Stimulated activated naive CD8-positive, alpha-beta T cell treated with anti-CD3 and anti-CD28 coated beads, Interleukin-15, Interleukin-2, amounts not matched to agents 100 ng/mL and 50 ng/mL, for 24 hours (primary cell): ENCODE data around the gene MECP2.
A peak's percentile ranks its signal among the peaks of the same experiment; 100 is the strongest.

Source experiments
- H3K27ac Mint-ChIP-seq: one replicate; pipeline ENCODE4 v1.8.0; 2021; ENCODE audit warnings: mild to moderate bottlenecking, mixed read lengths
- H3K27me3 Mint-ChIP-seq: one replicate; pipeline ENCODE4 v1.8.0; 2021; ENCODE audit warnings: mixed read lengths
- H3K36me3 Mint-ChIP-seq: one replicate; pipeline ENCODE4 v1.8.0; 2021; ENCODE audit warnings: low read depth, mixed read lengths
- H3K4me1 Mint-ChIP-seq: one replicate; pipeline ENCODE4 v1.8.0; 2021; ENCODE audit warnings: low read depth, mixed read lengths
- H3K4me3 Mint-ChIP-seq: one replicate; pipeline ENCODE4 v1.8.0; 2021; ENCODE audit warnings: mild to moderate bottlenecking, mixed read lengths
- H3K9me3 Mint-ChIP-seq: one replicate; pipeline ENCODE4 v1.8.0; 2021; ENCODE audit warnings: mixed read lengths

MECP2 gene

DNA sequence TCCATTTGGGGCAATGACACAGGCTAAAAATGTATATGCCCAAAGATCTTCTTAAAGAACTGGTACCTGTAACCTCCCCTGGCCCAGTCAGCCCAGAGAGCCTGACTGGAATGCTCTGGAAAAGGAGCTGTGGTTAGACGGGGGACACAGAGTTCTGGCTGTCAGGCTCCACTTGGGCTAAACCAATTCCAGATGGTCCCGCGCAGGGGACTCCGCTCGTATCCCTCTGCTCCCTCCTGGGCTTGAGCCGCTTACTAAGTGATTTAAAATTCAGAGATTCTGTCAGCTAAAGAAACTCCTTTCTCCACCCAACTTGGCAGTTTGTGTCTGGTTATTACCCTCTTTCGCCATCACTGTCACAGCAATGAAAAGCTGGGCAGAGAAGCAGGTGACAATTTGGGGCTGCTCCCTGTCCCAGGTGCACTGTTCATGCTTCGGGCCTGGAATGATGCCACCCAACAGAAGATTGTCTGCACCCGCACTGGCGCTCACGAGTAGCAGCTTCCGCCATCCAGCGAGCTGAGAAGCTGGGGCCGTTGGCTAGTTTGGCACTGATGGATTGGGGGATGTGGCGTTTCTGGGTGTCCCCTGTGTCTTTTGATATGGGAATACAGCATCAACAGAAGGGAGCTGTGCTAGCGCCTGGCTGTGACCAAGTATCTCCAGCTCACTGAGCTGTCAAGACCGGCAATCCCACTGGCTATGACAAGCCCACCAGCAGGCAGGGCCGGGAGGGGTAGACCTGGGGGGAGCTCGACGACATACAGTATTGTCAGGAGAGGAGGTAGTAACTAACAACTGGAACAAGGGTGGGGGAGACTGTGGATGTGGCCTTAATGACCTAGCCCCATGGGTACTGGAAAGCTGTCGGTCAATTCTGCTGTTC is 71.1 kb downstream of the MECP2 start:
- no peak overlapping the region for H3K27ac Mint-ChIP-seq
- H3K9me3 Mint-ChIP-seq = no peaks in the 10 kb centered on the region
- H3K4me3 Mint-ChIP-seq = no peak overlapping the region
- peaks cover 15% of the 10 kb centered on the region for H3K36me3 Mint-ChIP-seq
- H3K27me3 Mint-ChIP-seq = no peaks in the 10 kb centered on the region
- H3K4me1 Mint-ChIP-seq = peaks cover 5% of the 10 kb centered on the region

DNA sequence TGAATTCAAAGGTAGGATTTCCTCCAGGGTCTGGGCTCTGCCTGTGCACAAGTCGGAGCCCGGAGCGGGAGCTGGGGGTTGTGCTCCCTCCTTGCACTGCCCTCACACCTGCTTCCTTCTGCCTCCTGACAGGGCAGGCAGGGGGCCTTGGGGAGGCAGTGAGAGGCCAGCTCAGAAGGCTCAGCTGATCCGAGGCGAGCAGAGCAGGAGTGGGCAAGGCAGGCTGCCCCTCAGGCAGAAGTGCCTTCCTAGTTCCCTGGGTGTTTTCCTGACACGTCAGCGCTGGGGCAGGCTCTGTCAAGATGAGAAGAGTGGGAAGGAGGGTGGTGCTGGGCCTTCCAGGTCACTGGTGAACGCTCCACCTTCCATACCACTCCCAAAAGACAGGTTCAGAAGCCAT is 72.3 kb downstream of the MECP2 start:
- Mint-ChIP-seq H3K27ac (no peak overlapping the region), H3K9me3 (no peaks in the 10 kb centered on the region), H3K4me1 (peaks cover 11% of the 10 kb centered on the region), H3K36me3 (peaks cover 15% of the 10 kb centered on the region), H3K4me3 (no peak overlapping the region), H3K27me3 (no peaks in the 10 kb centered on the region)

DNA sequence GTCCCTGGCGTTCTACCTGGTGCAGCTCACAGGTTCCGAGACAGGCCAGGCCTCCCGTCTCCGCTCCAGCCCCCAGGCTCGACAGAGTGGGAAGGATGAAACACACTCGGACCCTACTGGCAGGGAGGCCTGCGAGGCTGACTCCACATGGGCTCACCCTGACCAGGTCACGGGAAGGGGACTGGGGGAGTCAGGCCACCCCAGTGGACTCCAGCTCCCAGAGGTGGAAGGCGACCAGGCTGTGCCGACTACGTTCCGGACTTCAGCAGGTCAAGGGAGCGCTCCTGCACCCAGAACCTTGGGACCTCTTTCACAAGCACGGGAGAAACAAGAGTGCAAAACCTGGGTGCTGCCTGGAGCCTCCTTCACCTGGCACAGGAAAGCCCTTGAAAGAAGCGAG is 73.2 kb downstream of the MECP2 start:
- H3K36me3 Mint-ChIP-seq = peaks cover 15% of the 10 kb centered on the region
- H3K27ac Mint-ChIP-seq = no peak overlapping the region
- no peaks in the 10 kb centered on the region for H3K27me3 Mint-ChIP-seq
- H3K9me3 Mint-ChIP-seq = no peaks in the 10 kb centered on the region
- H3K4me3 Mint-ChIP-seq = no peak overlapping the region
- H3K4me1 Mint-ChIP-seq = peaks cover 11% of the 10 kb centered on the region

DNA sequence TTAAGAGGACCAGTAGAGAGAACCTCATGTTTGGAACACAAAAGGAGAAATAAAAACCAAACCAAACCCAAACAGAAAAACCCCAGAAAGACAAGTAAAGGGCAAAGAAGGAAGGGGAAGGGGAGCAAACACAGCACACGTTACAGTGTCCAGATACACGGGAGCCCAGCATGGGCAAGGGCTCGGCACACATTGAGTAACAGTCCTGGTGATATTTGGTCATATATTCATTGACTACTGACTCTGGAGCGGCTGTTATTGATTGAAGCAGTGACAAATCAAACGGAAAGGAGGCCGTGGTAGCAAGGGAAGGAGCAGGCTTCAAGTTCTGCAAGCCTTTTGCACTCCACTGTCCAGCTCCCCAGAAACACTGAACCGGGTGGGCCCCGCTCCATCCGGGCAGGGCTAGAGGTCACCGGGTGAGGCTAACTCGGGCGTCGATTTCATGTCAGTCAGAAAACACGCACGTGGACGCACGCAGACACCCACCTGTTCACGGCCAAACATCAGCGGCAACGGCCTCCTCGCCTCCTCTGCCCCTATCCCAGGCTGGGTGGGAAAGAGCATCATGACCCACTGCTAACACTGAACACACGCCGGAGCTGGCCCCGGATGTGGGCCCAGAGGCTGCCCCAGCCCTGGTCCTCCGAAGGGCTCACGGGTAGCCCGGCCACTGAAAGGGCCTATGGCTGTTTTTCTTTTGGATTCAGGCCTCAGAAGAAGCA is 74.1 kb downstream of the MECP2 start:
- no peak overlapping the region for H3K27ac Mint-ChIP-seq
- H3K9me3 Mint-ChIP-seq = no peaks in the 10 kb centered on the region

DNA sequence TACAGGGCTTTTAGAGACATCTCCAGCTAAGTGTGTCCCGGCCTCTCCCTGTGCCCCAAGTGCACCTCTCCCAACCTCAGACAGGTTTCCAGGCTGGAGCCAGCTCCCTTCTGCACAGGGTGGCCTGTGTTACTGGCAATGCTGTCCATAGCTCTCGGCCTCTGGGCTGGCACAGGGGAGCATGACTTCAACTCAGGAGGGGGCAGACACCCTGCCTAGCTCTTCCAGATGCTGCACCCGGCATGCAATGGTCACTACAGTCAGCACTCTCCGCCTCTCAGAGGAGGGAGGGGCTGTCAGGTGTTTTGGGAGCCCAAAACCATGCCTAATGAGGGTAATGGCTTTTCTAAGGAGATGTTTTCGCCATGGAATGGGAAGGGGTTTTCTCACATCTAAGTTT is 75.4 kb downstream of the MECP2 start:
- Mint-ChIP-seq H3K27me3 (no peaks in the 10 kb centered on the region), H3K36me3 (no peaks in the 10 kb centered on the region), H3K4me3 (no peak overlapping the region), H3K9me3 (no peaks in the 10 kb centered on the region), H3K27ac (no peak overlapping the region), H3K4me1 (peaks cover 21% of the 10 kb centered on the region)

More for the DNA sequence above, 74.1 kb downstream of the MECP2 start:
- peaks cover 10% of the 10 kb centered on the region for H3K36me3 Mint-ChIP-seq
- peaks cover 15% of the 10 kb centered on the region for H3K4me1 Mint-ChIP-seq
- H3K27me3 Mint-ChIP-seq = no peaks in the 10 kb centered on the region
- no peak overlapping the region for H3K4me3 Mint-ChIP-seq

DNA sequence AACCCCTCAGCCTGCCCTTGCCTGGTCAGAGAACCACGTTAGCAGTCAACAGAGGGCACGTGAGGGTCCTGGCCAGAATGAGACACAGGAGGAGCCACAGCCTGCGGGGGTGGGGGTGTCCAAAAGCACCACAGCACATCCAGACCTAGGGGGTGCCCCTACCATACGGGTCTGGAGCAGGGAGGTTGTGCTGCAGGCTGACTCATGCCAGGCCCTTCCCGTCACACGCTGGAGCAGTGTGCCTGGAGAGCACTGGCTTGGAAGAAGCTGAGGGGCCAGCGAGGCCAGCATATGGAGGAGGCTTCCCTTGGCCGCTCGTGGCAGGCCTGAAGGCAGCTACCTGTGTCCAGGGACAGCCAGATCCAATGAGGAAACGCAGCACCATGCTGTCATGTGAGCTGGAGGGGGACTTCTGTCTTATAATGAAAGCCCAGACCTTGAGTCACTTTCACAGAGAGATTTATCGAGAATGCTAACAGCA is 76.3 kb downstream of the MECP2 start:
- Mint-ChIP-seq H3K36me3 (no peaks in the 10 kb centered on the region), H3K4me3 (peak overlapping the region; percentile 92), H3K9me3 (no peaks in the 10 kb centered on the region)

DNA sequence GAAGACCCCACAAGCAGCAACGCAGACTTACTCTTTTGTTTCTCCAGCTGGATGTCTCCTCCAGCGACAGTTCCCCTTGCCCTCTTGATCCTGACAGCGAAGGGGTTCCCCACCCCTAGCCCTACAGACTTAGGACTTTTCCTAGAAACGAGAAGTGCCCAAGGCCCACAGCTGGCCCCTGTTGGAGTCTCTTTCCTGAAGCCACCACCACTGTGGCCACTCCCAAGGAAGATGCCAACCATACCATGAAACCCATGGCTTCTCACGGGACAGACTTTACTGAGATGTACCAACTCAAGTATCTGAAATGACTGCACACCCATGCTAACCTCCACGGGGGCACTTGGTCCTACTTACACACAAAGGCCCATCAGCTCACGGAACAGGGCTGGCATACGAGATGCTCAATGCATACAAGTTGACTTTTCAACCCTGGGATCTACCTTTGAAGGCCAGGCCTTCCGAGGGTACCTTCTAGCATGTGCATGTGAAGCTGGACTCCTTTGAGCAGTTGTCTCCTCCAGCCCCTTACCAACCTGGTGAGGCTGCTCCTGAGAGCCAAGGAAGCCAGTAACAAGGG is 76.9 kb downstream of the MECP2 start:
- peak overlapping the region; percentile 92 for H3K4me3 Mint-ChIP-seq
- H3K4me1 Mint-ChIP-seq = peaks cover 25% of the 10 kb centered on the region
- peaks cover 5% of the 10 kb centered on the region for H3K36me3 Mint-ChIP-seq
- H3K27ac Mint-ChIP-seq = peak overlapping the region; percentile 95
- H3K9me3 Mint-ChIP-seq = no peaks in the 10 kb centered on the region
- no peaks in the 10 kb centered on the region for H3K27me3 Mint-ChIP-seq

More for the DNA sequence above, 76.3 kb downstream of the MECP2 start:
- no peaks in the 10 kb centered on the region for H3K27me3 Mint-ChIP-seq
- peaks cover 21% of the 10 kb centered on the region for H3K4me1 Mint-ChIP-seq
- H3K27ac Mint-ChIP-seq = peak overlapping the region; percentile 95

DNA sequence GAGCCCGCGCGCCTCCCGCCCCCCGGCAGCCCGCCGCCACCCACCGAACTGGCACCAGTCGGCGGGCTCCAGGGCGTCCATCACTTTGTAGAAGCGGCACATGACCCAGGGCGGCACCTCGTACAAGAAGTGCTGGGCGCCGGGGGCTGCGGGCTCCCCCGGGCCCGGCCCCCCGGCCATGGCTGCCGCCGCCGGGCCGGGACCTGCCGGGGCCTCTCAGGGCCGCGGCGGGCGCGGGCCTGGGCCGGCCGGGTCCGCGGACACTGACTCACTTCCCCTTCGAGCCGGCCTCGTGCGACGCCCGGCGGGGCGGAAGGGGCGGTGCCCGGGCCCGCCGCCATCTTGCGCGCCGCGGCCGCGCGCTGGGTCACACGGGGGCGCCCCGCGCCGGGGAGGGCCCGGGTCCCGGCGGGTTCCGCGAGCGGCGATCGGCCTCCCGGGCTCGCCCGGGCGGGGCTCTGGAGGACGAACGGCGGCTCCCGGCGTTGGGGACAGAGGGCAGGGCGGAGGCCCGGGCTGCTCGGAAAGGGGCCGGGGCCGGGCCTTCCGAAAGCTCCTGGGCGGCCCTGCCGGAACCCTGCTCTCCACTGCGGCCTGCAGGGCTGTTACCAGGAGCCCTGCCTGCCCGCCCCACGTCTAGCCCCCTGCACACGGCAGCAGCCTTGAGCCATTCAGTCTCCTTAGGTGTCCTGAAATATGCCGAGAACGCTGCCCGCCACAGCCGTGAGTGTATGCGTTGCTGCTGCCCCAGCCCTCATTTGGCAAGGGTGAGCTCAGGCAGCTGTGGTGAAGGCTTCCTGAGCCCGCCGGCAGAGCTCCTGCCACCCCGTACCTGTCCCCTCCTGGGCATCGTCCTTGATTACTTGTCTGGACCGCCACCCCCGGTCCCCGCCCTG is 77.6 kb downstream of the MECP2 start, which contains the start of gene IRAK1:
IRAK1 (minus strand) TSS at position 270 of the 896 bp plus-strand sequence; CDS start at position 180, 90 bp downstream.
- peaks cover 12% of the 10 kb centered on the region for H3K36me3 Mint-ChIP-seq
- peak within 1 kb of the TSS; percentile 92 for H3K4me3 Mint-ChIP-seq

DNA sequence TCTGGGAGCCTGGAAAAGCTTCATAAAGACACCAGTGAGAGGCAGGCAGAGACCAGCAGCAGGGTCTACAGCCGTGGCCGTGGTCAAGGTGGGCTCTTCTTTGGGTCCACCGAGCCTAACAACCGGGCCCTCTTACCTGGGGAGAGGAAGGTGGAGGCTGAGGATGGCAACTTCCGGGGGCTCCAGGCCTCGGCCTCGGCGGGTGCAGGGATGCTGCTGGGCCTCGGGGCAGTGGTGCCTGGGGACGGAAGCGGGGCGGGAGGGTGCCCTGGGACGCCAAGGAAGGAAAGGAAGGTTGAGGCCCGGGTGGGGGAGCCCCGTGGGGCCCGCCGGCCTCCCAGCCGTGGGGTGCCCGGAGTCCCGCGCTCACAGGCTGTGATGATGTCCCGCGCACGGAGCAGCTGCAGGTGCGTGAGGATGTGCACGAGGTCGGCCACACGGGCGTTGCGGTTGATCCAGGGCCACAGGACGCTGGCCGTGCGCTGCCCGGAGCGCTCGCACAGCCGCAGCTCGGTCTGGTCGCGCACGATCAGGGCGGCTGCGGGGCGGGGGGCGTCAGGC is 78.4 kb downstream of the MECP2 start:
- peak overlapping the region; percentile 87 for H3K4me3 Mint-ChIP-seq
- H3K4me1 Mint-ChIP-seq = peaks cover 34% of the 10 kb centered on the region
- peaks cover 12% of the 10 kb centered on the region for H3K36me3 Mint-ChIP-seq
- peak overlapping the region; percentile 94 for H3K27ac Mint-ChIP-seq
- H3K27me3 Mint-ChIP-seq = no peaks in the 10 kb centered on the region
- H3K9me3 Mint-ChIP-seq = no peaks in the 10 kb centered on the region

More for the DNA sequence above, 77.6 kb downstream of the MECP2 start, which contains the start of gene IRAK1:
- H3K4me1 Mint-ChIP-seq = peaks cover 30% of the 10 kb centered on the region
- H3K27me3 Mint-ChIP-seq = no peaks in the 10 kb centered on the region
- no peaks in the 10 kb centered on the region for H3K9me3 Mint-ChIP-seq
- H3K27ac Mint-ChIP-seq = peak within 1 kb of the TSS; percentile 95

DNA sequence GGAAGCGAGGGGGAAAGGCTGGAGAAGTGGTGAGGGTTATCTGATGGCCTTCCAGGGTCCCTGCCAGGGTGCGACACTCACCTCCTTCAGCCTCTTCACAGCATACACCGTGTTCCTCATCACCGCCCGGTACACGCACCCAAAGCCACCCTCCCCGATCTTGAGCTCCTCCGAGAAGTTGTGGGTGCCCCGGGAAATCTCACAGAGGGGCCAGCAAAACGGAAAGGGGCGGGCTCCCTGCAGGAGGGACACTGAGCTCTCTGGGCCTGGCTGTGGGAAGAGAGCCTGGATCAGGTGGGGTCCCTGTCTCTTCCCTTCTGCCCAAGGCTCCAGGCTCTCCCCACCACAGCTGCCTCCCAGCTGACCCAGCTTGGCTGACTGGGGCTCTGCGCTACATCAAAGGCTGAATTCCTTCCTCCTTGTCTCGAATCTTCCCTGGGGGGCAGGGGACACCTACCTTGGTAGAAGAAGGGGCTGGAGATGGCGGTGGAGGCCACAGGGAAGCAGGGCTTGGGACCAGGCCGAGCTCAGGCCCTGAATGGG is 78.9 kb downstream of the MECP2 start:
- Mint-ChIP-seq H3K9me3 (no peaks in the 10 kb centered on the region), H3K36me3 (peaks cover 12% of the 10 kb centered on the region), H3K4me3 (peak overlapping the region; percentile 87), H3K4me1 (peaks cover 34% of the 10 kb centered on the region), H3K27ac (peak overlapping the region; percentile 94), H3K27me3 (no peaks in the 10 kb centered on the region)

DNA sequence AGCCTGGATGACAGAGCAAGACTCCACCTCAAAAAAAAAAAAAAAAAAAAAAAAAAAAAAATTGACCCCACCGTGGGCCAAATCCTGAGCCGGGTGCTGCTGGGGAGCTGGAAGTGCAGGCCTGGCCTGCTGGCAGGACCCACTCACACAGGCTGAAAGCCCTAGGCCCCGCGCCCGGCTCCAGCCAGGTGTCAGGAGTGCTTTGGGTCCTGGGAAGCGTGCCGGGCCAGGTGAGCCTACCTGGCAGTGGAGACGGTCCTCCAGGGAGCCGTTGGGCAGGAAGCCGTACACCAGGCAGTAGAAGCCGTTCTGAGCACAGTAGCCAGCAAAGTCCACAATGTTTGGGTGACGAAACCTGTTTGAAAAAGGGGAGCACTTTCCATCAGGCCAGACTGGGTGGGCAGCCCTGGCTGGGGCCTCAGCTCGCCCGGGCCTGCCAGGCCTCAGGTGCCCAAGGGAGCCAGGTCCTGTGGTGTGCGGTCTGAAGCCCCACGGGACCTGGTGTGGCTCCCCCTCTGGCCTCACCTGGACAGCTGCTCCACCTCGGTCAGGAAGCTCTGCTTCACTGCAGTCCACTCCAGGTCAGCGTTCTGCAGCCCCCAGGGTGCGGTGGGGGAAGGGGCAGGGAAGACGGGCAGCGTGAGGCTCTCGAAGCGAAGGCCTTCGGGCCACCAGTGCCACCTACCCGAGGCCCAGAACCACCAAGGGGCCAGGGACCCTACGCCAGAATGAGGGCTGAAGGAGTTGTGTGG is 79.6 kb downstream of the MECP2 start:
- Mint-ChIP-seq H3K27ac (peak overlapping the region; percentile 94), H3K36me3 (peaks cover 12% of the 10 kb centered on the region), H3K4me3 (peak overlapping the region; percentile 87), H3K9me3 (no peaks in the 10 kb centered on the region), H3K27me3 (no peaks in the 10 kb centered on the region), H3K4me1 (peaks cover 31% of the 10 kb centered on the region)

DNA sequence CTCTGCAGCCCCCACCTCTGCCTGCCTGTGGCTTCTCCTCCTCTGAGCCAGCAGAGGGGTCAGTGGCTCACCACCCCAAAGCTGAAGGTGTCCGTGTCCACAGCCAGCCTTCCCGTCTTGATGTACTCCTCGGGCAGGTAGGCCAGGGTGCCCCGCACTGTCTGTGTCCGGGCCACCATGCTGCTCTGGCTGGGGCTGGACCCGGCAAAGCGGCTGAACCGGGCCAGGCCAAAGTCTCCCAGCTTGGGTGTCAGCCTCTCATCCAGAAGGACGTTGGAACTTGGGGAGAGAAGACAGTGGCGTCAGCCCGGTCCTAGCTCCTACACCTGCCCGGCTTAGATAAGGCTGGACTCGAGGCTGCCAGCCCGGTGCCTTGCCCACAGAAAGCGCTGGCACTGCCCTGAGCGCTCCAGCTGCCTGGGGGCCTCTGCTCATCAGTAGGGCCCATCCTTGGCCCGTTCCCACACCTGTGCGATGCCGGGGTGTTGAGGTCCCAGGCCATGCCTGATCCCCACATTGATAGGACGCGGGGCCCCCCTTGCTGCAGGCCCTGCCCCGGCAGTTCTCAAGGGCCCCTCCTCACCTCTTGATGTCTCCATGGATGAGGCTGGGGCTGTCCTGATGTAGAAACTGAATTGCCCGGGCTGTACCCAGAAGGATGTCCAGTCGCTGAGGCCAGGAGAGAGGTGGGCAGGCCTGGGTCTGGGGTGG is 81.0 kb downstream of the MECP2 start:
- no peak overlapping the region for H3K4me3 Mint-ChIP-seq
- peaks cover 30% of the 10 kb centered on the region for H3K4me1 Mint-ChIP-seq
- H3K27ac Mint-ChIP-seq = no peak overlapping the region
- H3K36me3 Mint-ChIP-seq = peaks cover 16% of the 10 kb centered on the region
- H3K27me3 Mint-ChIP-seq = no peaks in the 10 kb centered on the region
- no peaks in the 10 kb centered on the region for H3K9me3 Mint-ChIP-seq
